Inflammatory macrophage (primary cell): ENCODE results near the gene VPS37C.
A peak's percentile ranks its signal among the peaks of the same experiment; 100 is the strongest.
"Not testable (repeated sequence)": the region's sequence is repeated elsewhere in the genome, so short reads cannot be mapped to it uniquely, and the experiment has no call there.

Source experiments
- DNase-seq, 2 donors: peaks; one replicate each; pipeline ENCODE4 v3.0.0-alpha.2; 2020 to 2022

The VPS37C gene

GRCh38 chr11:61174273-61174672 is 13.0 kb upstream of the VPS37C start:
- no peak for DNase-seq

- no peak for DNase-seq
These were observed 12.2 kb upstream of the VPS37C start for GRCh38 chr11:61173456-61173855.

- DNase-seq, result no peak
These were observed 11.7 kb upstream of the VPS37C start for GRCh38 chr11:61172888-61173287.

GRCh38 chr11:61172356-61172755 is 11.1 kb upstream of the VPS37C start:
- DNase-seq, result no peak

GRCh38 chr11:61171907-61172306 is 10.7 kb upstream of the VPS37C start:
- DNase-seq, result no peak

GRCh38 chr11:61170566-61170965 is 9.3 kb upstream of the VPS37C start:
- DNase-seq, result no peak

GRCh38 chr11:61168800-61169199 is 7.6 kb upstream of the VPS37C start:
- DNase-seq, result peak; percentile 66 to 72

- no peak for DNase-seq
These were observed 6.9 kb upstream of the VPS37C start for GRCh38 chr11:61168042-61168688.

GRCh38 chr11:61166331-61166730 is 5.1 kb upstream of the VPS37C start:
- DNase-seq, result not testable (repeated sequence)

- not testable (repeated sequence) for DNase-seq
These were observed 4.6 kb upstream of the VPS37C start for GRCh38 chr11:61165785-61166184.

GRCh38 chr11:61164606-61165424 is 3.6 kb upstream of the VPS37C start:
- peak in 1 of 2 donors; percentile 32 for DNase-seq

- DNase-seq, result peak; percentile 97
These were observed 2.7 kb upstream of the VPS37C start for GRCh38 chr11:61163714-61164605.

- DNase-seq, result no peak
These were observed 1.8 kb upstream of the VPS37C start for GRCh38 chr11:61163021-61163420.

- DNase-seq, result peak; percentile 91 to 92
These were observed 1.1 kb upstream of the VPS37C start for GRCh38 chr11:61162092-61162941.

GRCh38 chr11:61160487-61161189 is 588 bp downstream of the VPS37C start:
- peak in 1 of 2 donors; percentile 13 for DNase-seq

- peak in 1 of 2 donors; percentile 23 for DNase-seq
These were observed 2.4 kb downstream of the VPS37C start for GRCh38 chr11:61158691-61159381.

- DNase-seq, result peak in 1 of 2 donors; percentile 37
These were observed 3.5 kb downstream of the VPS37C start for GRCh38 chr11:61157743-61158142.

GRCh38 chr11:61155741-61156140 is 5.5 kb downstream of the VPS37C start:
- DNase-seq, result no peak

- no peak for DNase-seq
These were observed 5.9 kb downstream of the VPS37C start for GRCh38 chr11:61155312-61155711.

GRCh38 chr11:61154528-61154927 is 6.7 kb downstream of the VPS37C start:
- DNase-seq, result no peak
